Hypothalamus (tissue), 51 donors: Measurements from ENCODE around the gene ARHGAP22.
A peak's percentile ranks its signal among the peaks of the same experiment; 100 is the strongest.

ENCODE experiments used
- DNase-seq, 51 donors: peaks; one replicate each; lab custom pipeline; 2025; lab: John Stamatoyannopoulos, UW

ARHGAP22 gene

DNA sequence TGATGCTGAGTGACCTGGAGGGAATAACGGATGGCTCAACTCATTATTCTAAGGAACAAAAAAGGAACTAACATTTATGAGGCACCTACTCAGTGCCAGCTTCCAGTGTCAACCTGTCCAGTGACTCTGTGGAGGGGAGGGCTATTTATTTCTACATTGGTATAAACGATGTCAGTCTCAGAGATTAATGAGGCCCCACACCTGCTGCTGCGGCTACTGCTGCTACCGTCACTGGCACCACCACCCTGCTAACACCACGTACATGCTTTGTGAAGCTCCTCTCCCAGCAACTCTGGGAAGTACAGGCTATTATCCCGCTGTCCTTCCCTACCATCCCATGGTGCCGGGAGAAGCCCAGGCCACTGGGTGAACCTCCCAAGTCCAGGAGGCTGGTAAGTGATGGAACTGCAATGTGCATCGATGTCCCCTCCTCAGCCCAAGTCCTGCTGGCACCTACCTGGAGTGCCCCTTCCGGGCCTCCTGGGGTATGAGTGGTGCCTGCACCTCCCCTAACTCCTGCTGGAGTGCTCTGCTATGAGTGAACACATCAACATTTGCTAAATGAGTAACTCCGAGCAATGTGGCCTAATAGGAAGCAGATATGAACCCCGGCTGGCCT lies 101.5 kb downstream of the ARHGAP22 start:
- DNase-seq, result no peak

DNA sequence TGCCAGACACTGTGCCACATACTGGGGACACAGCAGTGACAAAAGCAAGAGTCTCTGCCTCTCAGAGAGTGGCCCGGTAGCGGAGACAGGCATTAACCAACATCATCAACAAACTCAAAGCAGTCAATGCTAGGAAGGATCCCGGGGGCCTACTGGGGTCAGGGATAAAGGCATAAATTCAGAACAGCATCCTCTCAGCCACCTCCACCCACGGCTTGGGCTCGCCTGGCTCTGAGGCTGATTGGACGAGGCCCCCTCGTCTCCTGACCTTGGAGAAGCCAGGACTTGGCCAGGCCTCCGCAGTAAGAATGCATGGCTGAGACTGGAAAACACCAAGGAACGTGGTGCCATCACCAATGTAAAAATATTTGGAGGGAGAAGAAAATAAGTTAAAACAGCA lies 102.1 kb downstream of the ARHGAP22 start:
- no peak for DNase-seq

DNA sequence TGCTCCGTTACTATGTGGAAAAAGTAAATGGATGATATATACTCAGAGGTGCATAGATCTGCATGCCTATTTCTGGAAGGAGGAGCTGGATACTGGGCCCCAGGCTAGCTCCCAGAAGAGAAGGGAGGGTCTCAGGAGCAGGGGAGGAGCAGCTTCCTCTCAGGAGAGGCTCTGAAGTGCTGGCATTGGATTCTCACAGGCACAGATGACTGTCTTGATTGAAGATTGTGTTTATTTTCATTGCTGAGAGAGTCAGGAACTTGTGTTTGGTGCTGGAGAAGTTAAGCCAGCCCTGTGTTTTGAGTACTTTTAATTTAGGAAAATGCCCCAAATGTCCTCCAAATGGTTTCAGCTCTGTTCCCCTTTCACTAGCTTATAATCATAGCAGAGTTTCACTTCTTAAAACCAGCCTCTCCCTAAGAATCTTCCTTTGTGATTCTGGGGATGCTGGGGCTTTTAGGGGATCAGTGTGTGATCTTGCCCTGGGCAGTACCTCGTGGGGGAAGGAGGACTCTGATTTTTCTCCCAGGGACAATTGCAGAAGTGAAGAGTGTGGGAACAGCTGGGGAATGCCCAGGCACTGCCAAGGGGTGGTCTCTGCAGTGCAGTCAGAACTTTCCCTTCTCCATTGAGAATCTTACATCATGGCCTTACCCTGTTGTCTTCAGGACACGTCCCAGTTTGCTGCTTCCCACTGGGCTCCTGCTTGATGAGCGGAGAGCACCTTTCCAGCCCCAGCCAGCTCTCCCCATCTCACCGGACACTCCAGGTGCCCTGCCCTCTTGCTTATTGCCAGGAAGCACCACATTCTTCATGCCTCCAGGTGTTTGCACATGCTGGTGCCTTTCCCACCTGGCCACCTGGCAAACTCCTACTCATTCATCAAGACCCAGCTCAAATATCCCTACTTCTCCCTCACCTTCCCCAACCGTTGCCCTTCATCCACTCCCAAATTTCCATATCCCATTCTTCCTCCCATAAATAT lies 102.8 kb downstream of the ARHGAP22 start:
- DNase-seq, result no peak

DNA sequence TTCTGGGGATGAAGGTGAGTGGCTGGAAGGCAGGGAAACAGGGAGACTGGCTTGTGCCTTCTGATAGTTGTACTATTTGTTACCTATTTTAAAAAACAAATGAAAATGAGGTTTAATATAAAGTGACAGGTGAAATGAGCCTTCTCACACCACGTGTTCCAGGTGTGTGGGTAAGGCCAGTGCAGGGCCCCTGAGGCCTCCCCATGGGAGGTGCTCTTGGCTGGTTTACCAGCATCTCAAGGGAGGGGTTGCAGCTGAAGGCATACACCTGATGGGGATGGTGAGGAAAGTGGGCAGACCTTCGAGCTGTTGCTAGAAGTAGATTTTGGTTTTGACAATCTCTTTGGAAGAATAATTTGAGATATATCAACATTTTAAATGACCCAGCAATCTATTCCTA lies 103.6 kb downstream of the ARHGAP22 start:
- DNase-seq, result no peak

DNA sequence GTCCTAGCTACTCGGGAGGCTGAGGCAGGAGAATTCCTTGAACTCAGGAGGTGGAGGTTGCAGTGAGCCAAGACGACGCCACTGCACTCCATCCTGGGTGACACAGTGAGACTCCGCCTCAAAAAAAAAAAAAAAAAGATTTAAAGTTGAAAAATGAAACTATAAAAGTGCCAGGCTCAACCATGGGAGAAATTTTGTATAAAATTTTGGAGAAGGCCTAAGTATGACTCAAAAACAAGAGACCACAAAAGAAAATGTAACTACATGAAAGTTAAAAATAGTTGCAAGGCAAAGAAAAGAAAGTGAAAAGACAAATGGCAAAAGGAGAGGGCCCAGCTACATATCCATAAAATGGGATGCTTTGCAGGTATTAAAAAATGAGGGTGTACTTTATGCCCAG lies 104.1 kb downstream of the ARHGAP22 start:
- no peak for DNase-seq

DNA sequence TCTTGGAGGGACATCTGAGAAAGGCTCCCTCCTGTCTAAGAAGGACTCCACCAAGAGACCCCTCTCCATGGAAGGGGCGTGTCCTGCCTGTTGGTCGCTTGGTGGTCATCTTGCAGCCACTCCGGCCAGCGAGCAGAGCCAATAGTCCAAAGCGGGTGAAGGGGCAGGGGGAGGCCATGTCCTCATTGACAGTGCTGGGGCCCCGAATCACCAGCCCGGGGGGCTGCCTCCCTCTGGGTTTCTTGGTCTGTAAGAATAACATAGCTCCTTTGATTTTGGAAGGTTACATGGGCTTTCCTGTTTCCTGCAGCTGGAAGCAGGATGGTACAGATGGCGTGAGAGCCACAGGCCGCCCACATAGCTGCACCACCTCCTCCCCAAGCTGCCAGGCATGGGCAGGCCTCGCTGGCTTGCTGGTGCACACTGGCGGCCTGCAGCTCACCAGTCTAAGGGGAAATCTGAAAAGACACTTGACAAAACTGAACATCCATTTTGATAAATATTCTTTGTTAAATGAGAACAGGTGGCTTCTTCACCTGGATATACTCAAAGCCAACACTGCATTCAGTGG lies 105.8 kb downstream of the ARHGAP22 start:
- DNase-seq, result no peak

DNA sequence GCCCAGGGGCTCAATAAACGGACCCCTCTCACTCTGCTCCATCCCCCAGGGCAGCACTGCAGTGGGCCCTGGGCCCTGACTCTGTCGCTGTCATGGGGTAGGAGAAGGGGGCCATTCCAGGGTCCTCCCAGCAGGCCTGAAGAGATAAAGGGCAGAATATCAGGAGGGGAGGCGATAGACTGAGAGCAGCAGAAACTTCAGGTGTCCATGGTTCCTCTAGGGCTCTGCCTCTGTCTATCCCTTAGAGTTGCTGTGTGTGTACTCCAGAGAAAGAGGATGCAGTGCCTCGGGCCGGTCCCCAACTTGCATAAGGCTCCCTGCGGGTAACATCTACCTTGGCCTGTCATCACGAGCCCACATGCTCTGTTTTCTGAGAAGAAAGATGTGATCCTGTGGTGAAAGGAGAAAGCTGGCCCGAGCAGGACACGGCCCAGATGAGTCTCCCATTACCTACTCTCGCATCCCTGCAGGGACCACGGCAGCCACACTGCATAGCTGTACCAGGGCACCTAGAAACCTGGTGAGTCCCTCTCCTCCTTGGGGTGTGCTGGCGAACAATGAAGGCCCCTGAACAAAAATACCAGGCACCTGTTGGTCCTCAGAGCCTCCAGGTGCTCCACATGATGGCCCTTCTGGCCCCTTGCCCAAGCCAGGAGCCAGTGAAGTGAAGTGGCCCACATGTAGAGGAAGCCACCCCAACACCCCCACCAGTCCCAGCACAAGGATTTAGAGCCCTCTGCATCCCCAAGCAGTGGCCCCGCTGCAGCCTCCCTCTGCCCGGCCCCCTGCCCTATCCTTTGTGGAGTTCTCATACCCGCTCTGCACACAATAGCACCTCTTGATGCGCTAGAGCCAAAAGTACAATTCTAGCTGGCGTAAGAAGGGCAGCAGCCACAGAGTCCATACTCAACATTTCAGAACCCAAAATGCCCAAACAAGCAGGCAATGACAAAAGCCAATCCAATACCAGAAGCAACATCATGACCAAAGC lies 106.8 kb downstream of the ARHGAP22 start:
- DNase-seq, result no peak

DNA sequence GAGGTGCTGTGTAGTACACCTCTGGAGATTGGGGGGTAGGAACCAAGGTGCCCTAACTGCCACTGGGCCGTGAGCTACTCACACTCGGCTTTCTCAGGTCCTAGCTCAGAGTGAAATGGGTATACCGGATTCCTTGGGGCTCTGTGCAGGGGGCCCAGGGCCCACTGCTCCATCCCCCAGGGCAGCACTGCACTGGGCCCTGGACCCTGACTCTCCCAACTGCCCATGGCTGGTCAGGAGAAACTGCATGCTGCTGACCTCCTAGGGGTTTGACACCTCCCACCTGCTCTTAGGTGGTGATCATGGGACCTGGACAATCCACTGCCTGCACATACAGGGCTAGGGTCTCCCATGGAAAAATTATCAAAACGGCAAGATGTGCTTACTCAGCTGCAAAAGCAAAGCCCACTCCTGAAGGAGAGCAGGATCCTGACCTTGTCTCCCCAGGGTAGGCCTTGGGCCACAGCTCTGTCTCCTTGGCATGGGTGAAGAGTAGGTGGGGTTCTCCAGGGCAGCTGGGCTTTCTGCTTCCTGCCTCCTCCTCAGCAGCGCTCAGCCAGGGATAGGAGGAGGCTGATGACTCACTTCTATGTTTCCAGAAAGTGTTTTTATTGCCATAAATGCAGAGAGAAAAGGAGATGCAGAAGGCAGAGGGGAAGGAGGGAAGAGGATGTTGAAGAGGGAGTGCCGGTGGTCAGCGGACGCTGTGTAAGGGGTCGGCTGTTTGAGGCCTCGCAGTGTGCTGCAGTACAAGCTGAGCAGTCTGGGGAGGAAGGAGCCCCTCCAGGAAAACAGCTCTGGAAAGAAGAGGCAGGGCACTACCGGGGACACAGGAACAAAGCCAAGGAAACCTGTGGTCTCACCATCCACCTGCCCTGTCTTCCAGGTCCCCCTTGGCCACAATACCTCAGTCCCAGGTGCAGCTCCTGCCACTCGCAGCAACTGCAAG lies 107.8 kb downstream of the ARHGAP22 start:
- no peak for DNase-seq

DNA sequence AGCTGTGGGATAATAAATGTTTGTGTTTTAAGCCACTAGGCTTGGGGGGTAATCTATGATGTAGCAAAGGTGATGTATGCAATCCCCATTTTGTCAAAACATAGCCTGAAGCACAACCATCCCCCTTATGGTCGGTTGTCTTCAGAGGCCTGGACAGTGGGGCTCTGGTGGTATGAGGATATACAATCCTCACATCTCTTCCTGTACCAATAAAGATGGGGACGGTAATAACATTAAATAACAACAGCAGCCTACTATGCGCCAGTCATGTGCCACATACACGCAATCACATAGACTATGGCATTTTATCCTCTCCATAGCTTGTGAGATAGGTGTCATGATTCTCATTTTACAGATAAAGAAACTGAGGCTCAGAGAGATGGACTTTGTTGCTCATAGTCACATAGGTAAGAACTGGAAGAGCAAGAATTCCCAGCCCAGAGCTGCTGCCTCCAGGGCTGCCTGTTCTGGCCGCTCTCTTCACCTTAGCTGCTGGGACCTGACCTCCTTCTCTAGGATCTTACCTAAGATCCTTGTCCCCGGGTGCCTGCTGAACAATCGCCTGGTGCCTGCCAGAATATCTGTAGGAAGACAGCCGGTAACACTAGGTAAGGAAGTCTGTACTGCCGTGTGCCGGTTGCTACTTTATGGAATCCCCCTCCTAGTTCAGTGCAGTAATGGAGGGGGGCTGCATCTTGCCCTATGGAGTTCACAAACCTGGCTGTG lies 108.6 kb downstream of the ARHGAP22 start:
- DNase-seq, result no peak

DNA sequence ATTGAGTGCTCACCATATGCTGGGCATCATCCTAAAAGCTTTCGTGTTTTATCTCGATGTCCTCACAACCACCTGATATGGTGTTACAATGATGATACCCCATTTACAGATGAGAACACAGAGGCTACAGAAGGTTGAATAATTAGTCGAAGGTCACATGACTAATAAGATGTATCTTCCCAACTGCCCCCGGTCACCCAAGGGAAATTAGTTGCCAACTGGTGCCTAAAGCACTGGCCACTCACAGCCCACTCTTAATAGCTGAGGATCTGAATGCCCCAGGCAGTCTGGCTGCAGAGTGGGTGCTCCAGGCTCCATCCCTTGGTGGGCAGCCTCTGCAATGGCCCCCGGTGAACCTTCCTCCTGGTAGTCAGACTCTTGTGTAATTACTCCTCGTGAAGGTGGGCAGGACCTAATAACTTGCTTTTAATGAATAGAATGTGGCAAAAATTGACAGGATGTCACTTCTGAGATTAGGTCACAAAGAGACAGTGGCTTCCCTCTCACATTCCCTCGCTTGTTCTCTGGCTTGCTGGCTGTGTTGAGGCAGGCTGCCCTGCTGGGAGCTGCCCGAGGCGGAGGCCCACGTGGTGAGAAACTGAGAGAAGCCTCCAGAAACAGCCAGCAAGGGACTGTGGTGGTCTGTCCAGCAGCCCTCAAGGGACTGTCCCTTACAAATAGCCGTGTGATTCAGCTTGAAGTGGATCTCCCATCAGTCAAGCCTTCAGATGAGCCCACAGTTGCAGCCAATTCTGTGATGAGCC lies 109.4 kb downstream of the ARHGAP22 start:
- DNase-seq, result no peak

DNA sequence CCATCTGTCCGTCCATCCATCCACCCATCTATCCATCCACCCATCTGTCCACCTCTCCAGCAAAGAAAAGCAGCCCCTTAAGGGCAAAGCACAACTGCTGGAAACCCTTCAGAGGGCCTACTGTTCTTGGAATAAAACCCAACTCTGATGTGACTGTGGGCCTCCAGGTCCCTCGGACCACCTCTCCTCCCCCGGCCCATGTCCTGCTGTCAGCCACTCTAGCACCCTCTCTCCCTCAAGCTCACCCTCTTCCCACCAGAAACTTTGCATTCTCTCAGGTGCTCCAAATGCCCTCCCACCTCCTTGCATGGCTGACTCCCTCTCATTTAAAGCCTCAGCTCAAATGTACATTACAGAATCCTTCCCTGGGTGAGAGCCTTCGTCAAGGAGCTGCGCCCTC lies 110.3 kb downstream of the ARHGAP22 start:
- no peak for DNase-seq

DNA sequence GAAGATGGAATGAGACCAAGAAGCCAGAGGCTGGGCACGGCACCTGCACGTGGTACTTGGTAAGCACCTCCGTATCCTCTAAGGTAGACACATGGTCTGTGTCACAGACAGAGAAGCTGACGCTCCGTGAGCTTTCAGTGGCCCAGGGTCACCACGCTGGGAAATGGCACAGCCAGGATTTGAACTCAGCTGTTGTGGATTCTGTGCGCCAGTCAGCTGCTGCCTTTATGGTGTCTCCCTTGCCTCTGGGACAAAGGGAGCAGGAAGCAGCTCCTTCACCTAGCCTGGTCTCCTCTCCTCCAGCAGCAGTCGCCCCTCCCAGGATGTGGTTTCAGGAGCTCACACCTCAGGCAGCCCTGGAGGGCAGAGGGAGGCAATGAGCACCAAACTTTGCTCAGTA lies 110.8 kb downstream of the ARHGAP22 start:
- no peak for DNase-seq

DNA sequence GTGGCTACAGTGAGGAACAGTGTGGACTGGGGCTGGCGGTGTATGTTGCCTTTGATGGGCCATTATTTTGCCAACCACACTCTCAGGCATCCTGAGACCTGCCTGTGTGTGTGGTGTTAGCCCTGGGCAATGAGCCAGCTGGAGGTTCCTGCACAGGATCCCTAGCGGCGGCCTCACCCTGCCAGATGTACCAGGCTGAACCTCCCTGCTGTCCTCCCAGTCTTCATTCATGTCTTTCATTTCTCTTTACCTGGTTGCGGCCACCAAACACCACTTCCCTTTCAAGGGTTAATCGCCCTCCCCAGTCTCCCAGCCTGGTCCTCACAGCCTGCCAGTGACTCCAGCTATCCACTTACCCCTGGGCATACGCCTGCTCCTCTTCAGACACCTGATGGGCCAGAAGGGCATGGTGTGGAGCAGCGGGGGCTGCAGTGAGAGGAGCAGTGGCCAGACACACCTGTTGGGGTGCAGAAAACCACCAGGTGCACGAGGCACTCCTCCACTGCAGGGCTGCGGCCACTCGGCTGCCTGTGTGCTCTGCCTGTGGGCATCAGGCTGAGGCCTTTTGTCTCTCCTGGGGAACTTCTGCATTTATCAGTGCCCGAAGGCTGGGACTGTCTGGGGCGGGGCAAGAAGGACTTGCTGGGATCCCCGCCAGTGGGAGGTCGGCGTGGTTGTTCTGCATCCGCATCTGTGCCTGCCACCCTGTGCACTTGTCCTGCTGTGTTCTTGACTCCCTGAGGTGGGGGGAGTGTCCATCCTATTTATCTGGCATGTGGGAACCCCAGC lies 111.6 kb downstream of the ARHGAP22 start:
- DNase-seq, result peak in 1 of 51 donors; percentile 24

DNA sequence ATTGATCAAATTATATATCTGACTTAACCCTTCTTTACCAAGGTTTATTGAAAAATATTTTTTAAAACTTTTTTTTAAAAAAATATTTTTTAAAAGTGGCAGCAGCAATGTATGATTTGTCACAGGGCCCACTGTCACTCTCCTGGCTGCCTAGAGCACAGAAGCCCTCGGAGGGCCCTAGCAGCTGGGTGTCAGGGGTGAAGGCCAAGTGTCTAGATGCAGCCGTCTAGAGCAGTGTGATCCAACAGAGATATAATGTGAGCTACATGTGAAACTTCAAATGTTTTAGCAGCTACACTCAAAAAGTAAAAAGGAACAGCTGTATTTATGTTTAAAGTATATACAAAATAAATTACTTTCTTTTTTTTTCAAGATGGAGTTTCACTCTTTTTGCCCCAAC lies 112.7 kb downstream of the ARHGAP22 start:
- no peak for DNase-seq

DNA sequence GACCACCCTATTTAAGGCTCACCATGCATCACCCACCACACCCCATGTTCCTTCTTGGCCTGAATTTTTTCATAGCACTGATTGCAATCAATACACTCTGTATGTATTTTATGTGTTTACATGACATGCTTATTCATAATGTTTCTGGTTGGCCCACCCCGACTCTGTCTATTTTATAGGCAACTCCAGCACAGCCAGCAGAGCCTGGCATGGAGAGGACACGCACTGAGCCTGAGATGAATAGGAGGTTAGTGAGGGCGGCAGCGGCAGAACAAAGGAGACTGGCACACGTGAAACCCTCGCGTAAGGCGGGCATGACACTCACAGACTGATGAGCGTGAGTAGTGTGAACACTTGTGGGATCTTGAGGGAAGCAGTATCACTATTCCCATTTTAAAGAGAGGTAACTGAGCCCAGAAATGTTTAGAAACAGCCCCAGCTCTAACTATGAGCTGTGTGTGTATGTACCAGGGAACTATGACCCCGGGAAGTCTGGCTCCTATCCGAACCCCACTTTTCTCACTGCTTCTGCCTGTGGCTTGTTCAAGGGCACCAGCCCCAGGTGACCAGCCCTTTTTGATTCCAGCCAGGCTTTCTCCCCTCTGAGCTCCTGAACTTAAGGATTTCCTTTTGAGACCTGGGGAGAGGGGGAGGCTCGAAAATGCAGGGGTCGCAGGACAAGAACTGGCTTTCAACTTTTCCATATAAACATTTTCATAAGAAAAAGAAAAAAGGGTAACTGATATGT lies 113.3 kb downstream of the ARHGAP22 start:
- peak in 18 of 51 donors; percentile 22 to 70 (median 38) for DNase-seq

DNA sequence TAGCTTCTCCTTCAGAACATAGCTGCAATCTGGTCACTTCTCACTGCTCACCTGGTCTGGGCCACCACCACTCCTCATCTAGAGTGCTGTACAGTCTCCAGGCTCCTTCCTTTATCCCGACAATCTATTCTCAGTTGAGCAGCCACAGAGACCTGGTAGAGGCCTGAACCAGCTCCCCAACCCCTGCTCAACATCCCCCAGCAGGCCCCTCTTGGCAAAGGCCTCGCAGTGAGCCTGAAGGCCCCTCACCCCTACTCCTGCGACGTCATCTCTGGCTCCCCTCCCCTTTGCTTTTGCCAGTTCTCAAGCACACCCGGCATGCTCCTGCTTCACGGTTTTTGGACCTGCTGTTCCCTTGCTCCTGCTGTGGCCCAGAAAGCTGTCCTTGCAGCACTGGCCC lies 113.9 kb downstream of the ARHGAP22 start:
- DNase-seq, result no peak
